Epithelial cell of alveolus of lung (primary cell): ENCODE results near the gene ZNF302. TPM values are rescaled to one million over a fixed set of nuclear protein-coding genes. Genes with fewer than 3 reads are reported as not detected.

Experiments
- total RNA-seq: library from RNA; depleted of rRNA; stranded (reverse); fragments of >200 nt; gene quantifications from 2 replicates; pipeline ENCODE4 v1.2.1, GENCODE V29; 2015

ZNF302 gene
- total RNA-seq = 7.1 and 15.8 TPM in 2 replicates

GRCh38 chr19:34677386-34678084 is at the start of gene ZNF302:
Gene ZNF302 (plus strand): TSS chr19:34677678. CDS start chr19:34678805, 1,127 bp downstream.

GRCh38 chr19:34676697-34677385 is 637 bp upstream of the ZNF302 start, which contains the start of gene SCGB2B2:
Gene SCGB2B2 (minus strand): TSS chr19:34677159. CDS start chr19:34594563, 82,596 bp downstream.

GRCh38 chr19:34733746-34734536 is 56.5 kb downstream of the ZNF302 start, which contains the start of gene ZNF181:
Gene ZNF181 (plus strand): TSS chr19:34734243. CDS start chr19:34735038, 795 bp downstream.

Other genes with a start within 250 kb of the ZNF302 start
- 65.2 and 99.4 TPM in 2 replicates for gene UBA2, start 249.3 kb upstream of the ZNF302 start, total RNA-seq
- 20.1 and 24.3 TPM in 2 replicates for gene WTIP, start 195.9 kb upstream of the ZNF302 start, total RNA-seq
- gene SCGB2B2, start 519 bp upstream of the ZNF302 start, total RNA-seq = not detected in 2 replicates
- gene ZNF181, start 56.6 kb downstream of the ZNF302 start, total RNA-seq = 8.5 and 19.0 TPM in 2 replicates
- 6.5 and 12.3 TPM in 2 replicates for gene ZNF599, start 95.5 kb downstream of the ZNF302 start, total RNA-seq
- 1.2 and 3.2 TPM in 2 replicates for gene ZNF30, start 249.2 kb downstream of the ZNF302 start, total RNA-seq